ENCODE results near the gene FAM168A.

The FAM168A gene

DNA sequence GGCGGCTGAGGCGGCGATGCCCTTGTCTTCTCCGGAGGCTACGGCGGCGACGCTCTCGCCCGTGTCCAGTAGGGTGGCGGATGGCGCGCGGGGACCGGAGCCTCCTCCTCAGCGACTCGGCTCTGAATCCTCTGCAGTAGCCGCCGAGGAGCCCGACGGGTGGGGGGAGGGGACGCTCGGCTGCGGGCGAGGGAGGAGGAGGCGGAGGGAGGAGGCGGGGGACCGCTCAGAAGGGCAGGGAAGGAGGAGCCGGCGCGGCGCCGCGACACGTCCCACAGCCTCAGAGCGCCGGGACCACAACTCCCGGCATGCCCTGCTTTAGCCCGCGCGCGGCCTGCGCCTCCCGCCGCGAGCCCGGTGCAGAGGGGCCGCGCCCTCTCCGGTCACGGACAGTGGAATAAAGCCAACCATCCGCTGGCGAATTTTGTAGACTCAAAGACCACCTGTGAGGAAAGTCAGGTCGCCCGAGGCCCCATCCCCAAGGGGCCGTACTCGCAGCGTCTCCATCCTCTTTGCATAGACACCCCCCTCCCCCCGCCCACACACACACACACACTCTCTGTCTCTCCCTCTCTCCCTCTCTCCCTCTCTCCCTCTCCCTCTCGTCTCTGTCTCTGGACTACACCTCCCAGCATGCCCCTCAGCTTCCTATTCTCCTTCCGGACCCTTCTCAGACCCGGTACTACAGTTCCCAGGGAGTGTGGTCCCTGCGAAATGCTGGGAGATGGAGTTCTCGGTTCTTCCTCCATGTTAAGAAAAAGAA is at the start of gene FAM168A:
FAM168A (minus strand) TSS at position 157 of the 763 bp plus-strand sequence. CDS start 129,638 bp downstream, outside the sequence.
- peak; percentile 91 for DNase-seq

GRCh38 chr11:73647459-73648100 is 49.7 kb upstream of the FAM168A start:
- peak; percentile 93 for DNase-seq

DNA sequence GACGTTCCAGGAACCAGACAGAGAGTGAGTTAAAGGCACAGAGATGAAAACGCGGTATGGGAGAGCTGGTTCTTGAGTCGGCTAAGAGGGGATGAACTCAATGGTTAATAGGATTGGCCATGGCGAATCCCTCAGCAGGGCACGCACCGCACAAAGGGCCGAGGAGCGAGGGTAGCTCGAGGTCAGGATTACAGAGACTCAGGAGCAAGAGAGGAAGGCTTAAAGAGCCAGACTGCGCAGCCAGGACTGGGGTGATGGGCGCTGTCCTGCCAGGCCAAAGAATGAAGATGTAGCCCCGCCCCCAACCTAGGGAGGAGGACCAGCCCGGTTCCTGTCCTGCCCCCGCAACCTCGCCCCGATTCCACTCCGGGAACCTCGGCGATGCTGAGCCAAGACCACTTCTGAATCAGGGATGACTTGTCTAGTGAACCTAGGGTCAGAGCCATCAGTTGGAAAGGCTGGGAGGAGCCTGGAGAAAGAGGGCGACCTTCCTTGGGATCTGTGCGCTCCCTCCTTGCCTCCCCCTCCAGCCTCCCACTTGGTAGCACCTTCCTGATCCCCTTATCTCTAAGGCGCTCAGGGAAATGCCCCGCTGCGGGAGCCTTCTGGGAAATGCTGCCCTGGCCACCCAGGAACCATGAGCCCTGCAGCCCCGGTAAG is 48.2 kb upstream of the FAM168A start, which contains the start of gene PLEKHB1:
PLEKHB1 (plus strand) TSS at position 610 of the 660 bp plus-strand sequence; CDS start at position 638, 28 bp downstream.
- DNase-seq, result no peak

DNA sequence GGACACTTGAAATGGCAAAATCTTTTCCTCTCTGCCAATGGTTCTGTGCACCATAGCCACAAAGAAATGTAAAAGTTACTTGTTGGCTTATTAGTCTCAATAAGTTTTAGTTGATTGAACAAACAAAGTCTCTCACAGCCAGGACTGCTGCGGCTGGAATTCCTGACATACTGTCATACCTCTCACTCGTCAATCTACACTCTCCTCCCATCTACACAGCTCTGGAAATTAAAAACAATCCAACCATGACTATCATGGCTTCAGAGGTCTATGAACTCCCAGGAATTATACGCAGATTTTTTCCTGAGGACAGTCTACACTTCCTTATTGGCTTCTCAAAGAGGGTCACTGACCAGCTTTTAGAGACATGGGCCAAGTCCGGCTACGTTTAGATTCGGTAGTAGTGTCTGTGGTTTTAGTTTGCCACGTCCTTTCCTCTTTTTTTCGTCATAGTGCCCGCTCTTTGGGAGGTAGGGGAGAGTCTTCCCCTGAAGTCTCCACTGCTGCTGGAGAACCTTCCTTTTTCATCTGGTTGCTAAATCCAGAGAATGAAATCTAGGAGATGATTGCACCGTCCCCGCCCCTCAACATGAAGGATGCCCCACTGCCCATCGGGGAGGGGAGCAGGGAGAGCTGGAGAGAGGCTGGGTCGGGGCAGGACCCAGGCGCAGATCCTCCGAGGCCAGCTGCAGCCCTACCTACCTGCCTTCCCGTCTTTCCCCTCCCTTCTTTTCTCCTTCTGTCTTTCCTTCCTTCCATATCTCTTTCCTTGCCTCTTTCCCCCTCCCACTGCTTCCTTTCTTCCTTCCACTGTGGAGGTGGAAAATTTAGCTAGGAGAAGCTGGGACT is 47.4 kb upstream of the FAM168A start:
- no peak for DNase-seq

- no peak for DNase-seq
Observed at GRCh38 chr11:73641668-73642067, 43.8 kb upstream of the FAM168A start.

- no peak for DNase-seq
Observed at GRCh38 chr11:73640592-73640991, 42.7 kb upstream of the FAM168A start.

- DNase-seq, result no peak
Observed at GRCh38 chr11:73637012-73637411, 39.1 kb upstream of the FAM168A start.

- no peak for DNase-seq
Observed at GRCh38 chr11:73636249-73636648, 38.3 kb upstream of the FAM168A start.

DNA sequence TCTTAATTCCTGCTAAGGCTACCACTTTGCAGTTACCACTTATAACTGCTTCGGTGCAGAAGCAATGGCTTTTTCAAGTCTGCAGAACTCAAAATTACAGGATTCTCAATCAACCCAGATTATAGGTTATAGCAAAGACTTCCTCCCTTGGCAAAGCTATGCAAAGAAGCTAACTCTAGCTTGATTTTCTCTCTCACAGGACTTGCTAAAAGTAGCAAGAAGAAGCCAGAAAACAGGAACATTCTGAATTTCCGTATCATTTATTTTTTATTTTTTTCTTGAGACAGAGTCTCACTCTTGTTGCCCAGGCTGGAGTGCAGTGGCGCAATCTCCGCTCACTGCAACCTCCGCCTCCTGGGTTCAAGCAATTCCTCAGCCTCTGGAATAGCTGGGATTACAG is 37.8 kb upstream of the FAM168A start:
- DNase-seq, result no peak

DNA sequence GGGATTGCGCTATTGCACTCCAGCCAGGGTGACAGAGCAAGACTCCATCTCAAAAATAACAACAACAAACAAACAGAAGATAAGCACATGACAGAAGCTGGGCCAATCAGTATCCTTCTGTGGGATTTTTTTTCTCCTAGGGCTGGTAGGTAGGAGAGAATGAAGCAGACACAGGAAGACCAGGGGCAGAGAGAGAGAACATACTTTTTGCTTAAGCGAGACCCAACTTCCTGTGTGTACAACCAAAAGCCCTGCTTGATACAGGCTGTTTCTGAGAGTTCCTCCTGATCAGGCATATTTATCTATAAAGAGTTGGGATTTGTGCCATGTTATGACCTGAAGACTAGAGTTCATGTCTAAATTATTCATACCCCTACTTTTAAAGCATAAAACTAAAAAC is 36.1 kb upstream of the FAM168A start:
- DNase-seq, result no peak

DNA sequence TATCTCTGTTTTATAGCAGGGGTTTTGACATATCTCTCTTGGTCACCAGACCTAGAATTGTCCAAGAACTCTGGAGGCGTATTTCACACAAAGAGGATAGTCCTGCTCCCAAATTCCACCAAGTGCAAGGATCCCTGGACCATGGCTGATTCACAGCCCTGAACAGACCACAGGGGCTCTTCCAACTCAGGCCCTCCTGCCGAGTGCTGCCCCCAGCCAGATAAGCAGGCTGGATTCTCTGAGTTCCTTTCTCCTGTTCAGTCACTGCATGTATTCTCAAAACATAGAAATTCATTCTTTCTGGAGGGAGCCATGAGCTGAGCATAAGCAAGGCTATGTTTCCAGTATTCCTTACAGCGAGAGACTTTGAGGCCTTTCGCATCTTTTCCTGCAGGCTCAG is 35.1 kb upstream of the FAM168A start:
- no peak for DNase-seq

DNA sequence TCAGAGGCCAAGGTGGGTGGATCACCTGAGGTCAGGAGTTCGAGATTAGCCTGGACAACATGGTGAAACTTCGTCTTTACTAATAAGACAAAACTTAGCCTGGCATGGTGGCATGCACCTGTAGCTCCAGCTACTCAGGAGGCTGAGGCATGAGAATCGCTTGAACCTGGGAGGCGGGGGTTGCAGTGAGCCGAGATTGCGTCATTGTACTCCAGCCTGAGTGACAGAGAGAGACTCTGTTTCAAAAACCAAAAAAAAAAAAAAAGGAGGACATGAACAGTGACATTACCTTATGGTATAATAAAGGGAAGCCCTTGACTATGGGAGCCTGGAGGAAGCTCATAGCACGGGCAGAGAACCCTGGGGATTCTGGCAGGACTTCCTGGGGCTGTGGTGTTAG is 32.0 kb upstream of the FAM168A start:
- DNase-seq, result no peak

DNA sequence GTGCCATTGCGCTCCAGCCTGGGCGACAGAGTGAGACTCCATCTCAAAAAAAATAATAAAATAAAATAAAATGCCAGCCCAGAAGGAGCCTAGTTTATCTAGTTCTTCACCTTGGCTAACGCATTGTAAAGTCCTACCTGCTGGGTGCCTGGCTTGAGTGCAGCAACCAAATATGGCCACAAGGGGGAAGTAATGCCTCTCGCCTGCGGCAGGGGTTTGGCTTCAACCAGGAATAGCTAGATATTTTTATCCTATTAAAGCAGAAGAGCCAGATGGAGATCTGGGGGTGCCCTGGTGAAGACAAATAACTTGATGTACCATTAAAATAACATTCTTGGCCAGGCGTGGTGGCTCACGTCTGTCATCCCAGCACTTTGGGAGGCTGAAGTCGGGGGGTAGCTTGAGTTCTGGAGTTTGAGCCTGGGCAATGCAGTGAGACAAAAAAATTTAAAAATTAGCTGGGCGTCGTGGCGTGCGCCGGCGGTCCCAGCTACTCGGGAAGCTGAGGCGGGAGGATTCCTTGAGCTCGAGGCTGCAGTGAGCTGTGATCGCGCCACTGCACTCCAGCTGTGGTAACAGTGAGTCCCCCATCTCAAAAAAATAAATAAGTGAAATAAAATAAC is 27.9 kb upstream of the FAM168A start:
- peak; percentile 74 for DNase-seq

GRCh38 chr11:73623686-73624085 is 25.8 kb upstream of the FAM168A start:
- DNase-seq, result no peak

DNA sequence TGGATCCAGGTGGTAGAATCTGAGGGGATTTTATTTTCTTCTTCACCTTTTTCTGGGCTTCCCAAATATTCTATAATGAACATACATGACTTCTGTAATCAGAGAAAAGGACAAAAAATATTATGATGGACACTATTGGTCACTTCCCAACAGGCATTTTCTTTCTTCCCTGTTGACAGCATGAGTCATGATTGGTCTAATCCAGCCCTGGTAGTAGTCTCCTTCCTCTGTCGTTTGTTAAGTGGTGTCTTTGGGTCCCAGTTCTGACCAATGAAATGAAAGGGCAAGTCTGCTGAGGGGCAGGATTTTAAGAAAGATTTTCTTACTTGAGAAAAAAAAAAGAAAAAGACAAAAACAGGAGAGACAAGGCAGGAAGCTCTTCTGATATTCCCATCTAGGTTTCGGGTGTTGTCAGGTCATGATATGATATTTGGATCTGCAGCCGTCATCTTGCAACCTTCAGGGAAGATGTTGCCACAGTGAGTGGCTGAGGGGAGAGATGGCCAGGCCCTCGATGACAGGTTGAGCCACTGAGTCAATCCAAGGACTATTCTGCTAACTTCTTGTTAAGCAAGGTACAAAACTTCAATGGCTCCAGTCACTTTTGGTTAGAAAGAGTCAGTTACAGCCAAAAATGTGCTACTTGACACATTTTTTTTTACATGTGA is 25.1 kb upstream of the FAM168A start:
- no peak for DNase-seq

DNA sequence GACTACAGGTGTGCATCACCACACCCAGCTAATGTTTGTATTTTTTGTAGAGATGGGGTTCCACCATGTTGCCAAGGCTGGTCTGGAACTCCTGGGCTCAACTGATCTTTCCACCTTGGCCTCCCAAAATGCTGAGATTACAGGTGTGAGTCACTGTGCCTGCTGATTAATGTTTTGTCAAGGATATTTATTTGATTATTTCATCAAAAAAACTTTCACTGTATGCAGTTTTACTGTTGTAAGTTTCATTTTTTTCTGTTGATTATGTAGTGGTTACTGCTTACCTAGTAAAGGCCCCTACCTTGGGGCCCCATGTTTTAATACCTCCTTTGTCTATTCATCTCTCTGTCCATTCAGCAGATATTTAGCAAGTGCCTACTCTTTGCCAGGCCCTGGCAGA is 16.7 kb upstream of the FAM168A start:
- no peak for DNase-seq

GRCh38 chr11:73612601-73613140 is 14.8 kb upstream of the FAM168A start:
- DNase-seq, result no peak

GRCh38 chr11:73598719-73599379 is 937 bp upstream of the FAM168A start:
- DNase-seq, result no peak

- no peak for DNase-seq
Observed at GRCh38 chr11:73597336-73597955, 466 bp downstream of the FAM168A start.

DNA sequence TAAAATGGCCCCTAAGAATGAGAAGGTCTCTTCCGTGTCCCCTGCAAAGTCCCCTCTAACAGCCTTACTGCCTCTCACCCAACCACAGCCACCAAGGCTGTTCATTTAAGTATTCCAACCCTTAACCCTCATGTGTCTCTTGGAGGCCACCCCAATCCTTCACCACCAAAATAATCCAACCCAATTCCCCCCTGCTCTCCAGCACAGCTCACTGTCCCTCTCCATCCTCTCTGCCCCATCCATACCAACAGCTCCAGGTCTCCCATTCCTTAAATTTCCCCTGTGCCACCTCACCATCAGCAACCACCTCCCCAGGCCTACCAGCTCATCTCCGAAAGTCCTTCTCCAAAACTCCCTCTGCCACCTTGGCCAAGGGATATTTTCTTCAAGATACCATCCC is 1.4 kb downstream of the FAM168A start:
- no peak for DNase-seq

- no peak for DNase-seq
Observed at GRCh38 chr11:73592640-73593039, 5.3 kb downstream of the FAM168A start.
